Thymus (tissue), 14 donors: ENCODE results near the gene BDH1. TPM values are rescaled to one million over a fixed set of nuclear protein-coding genes. Genes with fewer than 3 reads are reported as not detected.
"Not testable (repeated sequence)": the region's sequence is repeated elsewhere in the genome, so short reads cannot be mapped to it uniquely, and the experiment has no call there.

Source experiments
- DNase-seq, 9 donors: peaks; one replicate each; pipeline ENCODE4 v3.0.0-alpha.2; 2013; ENCODE audit warnings: low spot score in 9 of 9, low read depth in 6 of 9, missing footprints in 1 of 9
- H3K27ac ChIP-seq, 2 donors: one replicate each; pipeline ENCODE4 v1.5.1; 2013; ENCODE audit warnings: control low read depth in 1 of 2, low read depth in 1 of 2, low read length in 1 of 2, mild to moderate bottlenecking in 1 of 2, moderate library complexity in 1 of 2
- H3K27me3 ChIP-seq, 2 donors: one replicate each; pipeline ENCODE4 v1.5.1; 2013; ENCODE audit warnings: low read length in 1 of 2; ENCODE audit not compliant: control insufficient read depth in 2 of 2, insufficient read depth in 1 of 2
- H3K36me3 ChIP-seq, 2 donors: one replicate each; pipeline ENCODE4 v1.5.1; 2013; ENCODE audit warnings: low read length in 1 of 2, mild to moderate bottlenecking in 1 of 2, moderate library complexity in 1 of 2; ENCODE audit not compliant: control insufficient read depth in 2 of 2, insufficient read depth in 2 of 2
- H3K4me1 ChIP-seq, 2 donors: one replicate each; pipeline ENCODE4 v1.5.1; 2013; ENCODE audit warnings: low read length in 2 of 2; ENCODE audit not compliant: control insufficient read depth in 2 of 2, insufficient read depth in 2 of 2
- H3K4me3 ChIP-seq, 2 donors: one replicate each; pipeline ENCODE4 v1.5.1; 2013; ENCODE audit warnings: low read length in 2 of 2, control low read depth in 1 of 2, mild to moderate bottlenecking in 1 of 2
- H3K9me3 ChIP-seq, 2 donors: one replicate each; pipeline ENCODE4 v1.5.1; 2013; ENCODE audit warnings: low read length in 1 of 2, mild to moderate bottlenecking in 1 of 2; ENCODE audit not compliant: control insufficient read depth in 2 of 2, insufficient read depth in 1 of 2
- WGBS: extraction: QIAGEN DNeasy Blood & Tissue Kit; methylation state at CpG from one replicate; pipeline ENCODE4 v1.1.7; 2013; 5-methylcytosine and 5-hydroxymethylcytosine counted together
- long read RNA-seq, 10 donors: transcript quantifications; one replicate each; lab custom pipeline, GENCODE V29; 2026
- polyA plus RNA-seq: library from polyadenylated mRNA; stranded (reverse); fragments of 200-250 nt; gene quantifications from one replicate; pipeline ENCODE4 v1.2.3, GENCODE V29; 2013
- total RNA-seq: library from RNA; stranded (reverse); fragments of 120-200 nt; gene quantifications from one replicate; pipeline ENCODE4 v1.2.4, GENCODE V29; 2013
- donor health status: healthy.

The BDH1 gene, protein sequence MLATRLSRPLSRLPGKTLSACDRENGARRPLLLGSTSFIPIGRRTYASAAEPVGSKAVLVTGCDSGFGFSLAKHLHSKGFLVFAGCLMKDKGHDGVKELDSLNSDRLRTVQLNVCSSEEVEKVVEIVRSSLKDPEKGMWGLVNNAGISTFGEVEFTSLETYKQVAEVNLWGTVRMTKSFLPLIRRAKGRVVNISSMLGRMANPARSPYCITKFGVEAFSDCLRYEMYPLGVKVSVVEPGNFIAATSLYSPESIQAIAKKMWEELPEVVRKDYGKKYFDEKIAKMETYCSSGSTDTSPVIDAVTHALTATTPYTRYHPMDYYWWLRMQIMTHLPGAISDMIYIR
- total RNA-seq, result 13.2 TPM
- 25.1 TPM for polyA plus RNA-seq
- long read RNA-seq, donor 1, partial matches to known transcripts, result 0 of 1 reads
- long read RNA-seq, donor 1, other reads (novel, unspliced or antisense), result 0 of 1 reads
- long read RNA-seq, donor 2, result 0 reads
- long read RNA-seq, donor 3, transcript BDH1-202 (7 exons, 3,455 nt), result major isoform, 8 of 14 reads
- long read RNA-seq, donor 3, partial matches to known transcripts, result 0 of 14 reads
- long read RNA-seq, donor 3, other reads (novel, unspliced or antisense), result 0 of 14 reads
- long read RNA-seq, donor 4, partial matches to known transcripts, result 0 of 2 reads
- long read RNA-seq, donor 4, other reads (novel, unspliced or antisense), result 0 of 2 reads
- long read RNA-seq, donor 5, transcript BDH1-202 (7 exons, 3,455 nt), result major isoform, 6 of 11 reads
- long read RNA-seq, donor 5, partial matches to known transcripts, result 0 of 11 reads
- long read RNA-seq, donor 5, other reads (novel, unspliced or antisense), result 0 of 11 reads
- long read RNA-seq, donor 6, partial matches to known transcripts, result 0 of 1 reads
- long read RNA-seq, donor 6, other reads (novel, unspliced or antisense), result 0 of 1 reads
- long read RNA-seq, donor 7, partial matches to known transcripts, result 0 of 5 reads
- long read RNA-seq, donor 7, other reads (novel, unspliced or antisense), result 0 of 5 reads
- long read RNA-seq, donor 8, partial matches to known transcripts, result 0 of 1 reads
- long read RNA-seq, donor 8, other reads (novel, unspliced or antisense), result 0 of 1 reads
- long read RNA-seq, donor 9, transcript BDH1-202 (7 exons, 3,455 nt), result major isoform, 5 of 6 reads
- long read RNA-seq, donor 9, partial matches to known transcripts, result 0 of 6 reads
- long read RNA-seq, donor 9, other reads (novel, unspliced or antisense), result 0 of 6 reads
- long read RNA-seq, donor 10, partial matches to known transcripts, result 0 of 2 reads
- long read RNA-seq, donor 10, other reads (novel, unspliced or antisense), result 0 of 2 reads

DNA sequence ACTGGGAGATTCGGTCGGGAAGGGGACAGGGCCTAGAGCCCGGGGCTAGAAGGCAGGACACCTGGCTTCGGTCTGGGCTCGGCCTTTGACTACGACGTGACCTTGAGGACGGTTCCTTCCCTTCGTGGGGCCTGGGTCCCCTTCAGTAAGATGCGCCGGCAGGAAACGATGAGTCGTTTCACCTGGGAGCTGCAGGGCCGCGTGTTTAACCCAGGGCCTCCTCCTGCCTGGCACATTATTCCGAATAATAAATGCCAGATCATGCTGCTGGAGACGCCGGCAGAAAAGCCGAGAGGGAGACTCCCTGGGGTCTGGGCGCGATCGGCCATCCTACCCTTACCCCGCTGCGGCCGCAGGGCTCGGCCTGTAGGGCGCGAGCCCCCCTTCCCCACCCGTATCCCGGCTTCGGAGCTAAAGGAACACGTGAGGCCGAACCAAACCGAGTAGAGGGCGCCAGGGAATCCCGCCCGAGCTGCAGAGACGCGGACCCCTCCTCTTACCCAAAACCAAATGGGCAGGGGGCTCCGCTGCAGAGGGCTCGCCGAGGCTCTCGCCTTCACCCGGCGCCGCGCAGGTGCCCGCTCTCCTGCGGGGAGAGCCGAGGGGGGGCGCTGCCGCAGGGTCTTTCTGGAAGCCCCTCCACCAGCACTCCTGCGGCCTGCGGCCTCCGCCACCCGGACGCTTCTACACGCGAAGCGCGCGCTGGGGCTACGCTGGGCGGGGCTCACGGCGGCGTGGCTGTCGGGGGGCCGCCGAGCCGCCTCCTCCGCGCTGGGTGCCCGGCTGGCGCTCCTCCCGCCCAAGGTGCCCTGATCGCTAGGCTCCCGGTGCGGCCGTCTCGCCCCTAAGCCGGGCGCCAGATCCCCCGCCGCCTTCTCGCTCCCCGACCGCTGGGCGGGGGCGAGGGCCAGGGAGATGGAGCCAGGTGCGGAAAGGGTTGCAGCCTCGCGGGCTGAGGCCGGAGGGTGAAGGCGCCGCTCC is at the start of gene BDH1:
Gene BDH1 (minus strand): TSS at position 688 of the 981 bp plus-strand sequence. CDS start 9,525 bp downstream, outside the sequence.
- Histone ChIP-seq H3K27me3 (peaks cover 0 to 18% of the 10 kb centered on the region in 2 donors), H3K9me3 (no peaks in the 10 kb centered on the region), H3K4me1 (peaks cover 10 to 17% of the 10 kb centered on the region in 2 donors), H3K36me3 (peaks cover 0 to 3% of the 10 kb centered on the region in 2 donors), H3K27ac (peak within 1 kb of the TSS; percentile 77 to 92), H3K4me3 (peak within 1 kb of the TSS; percentile 60 to 92)
- under 1% methylated on average over 96 of the region's 96 CpGs for WGBS
- DNase-seq, result peak in 8 of 9 donors; percentile 13 to 72 (median 46)

DNA sequence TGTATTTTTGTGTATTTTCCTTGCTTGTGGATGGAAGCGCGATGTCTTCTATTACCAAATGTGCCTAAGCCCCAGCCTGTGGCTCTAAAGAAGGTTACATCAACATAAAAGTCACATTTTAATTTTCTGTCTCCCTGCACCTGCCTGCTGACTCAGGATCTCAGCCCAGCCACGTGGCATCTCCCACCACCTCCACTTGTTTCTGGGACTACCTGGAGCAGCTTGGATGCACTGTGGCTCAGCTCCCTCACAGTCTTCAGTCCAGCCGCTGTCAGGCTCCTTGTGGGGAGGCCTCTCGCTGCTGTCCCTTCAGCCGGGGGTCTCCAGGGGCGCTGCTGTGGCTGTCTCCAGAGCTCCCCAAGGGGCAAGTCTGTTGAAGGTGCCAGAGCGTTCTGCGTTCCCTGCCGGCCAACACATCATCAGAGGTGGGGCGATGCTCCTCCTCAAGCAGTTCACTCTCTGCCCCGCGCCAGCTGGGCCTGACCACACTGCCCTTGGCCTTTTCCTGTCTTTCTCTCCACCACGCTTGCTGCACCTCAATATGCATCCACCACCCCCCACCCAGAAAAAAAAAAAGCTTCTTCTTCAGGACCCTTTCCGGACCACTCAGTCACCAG is 47.7 kb upstream of the BDH1 start:
- no peak for DNase-seq
- H3K9me3 ChIP-seq, result no peaks in the 10 kb centered on the region
- H3K27ac ChIP-seq, result no peak overlapping the region
- peaks cover 8 to 16% of the 10 kb centered on the region in 2 donors for H3K36me3 ChIP-seq
- WGBS, result 97% methylated on average over 15 of the region's 15 CpGs
- H3K4me3 ChIP-seq, result no peak overlapping the region
- H3K27me3 ChIP-seq, result no peaks in the 10 kb centered on the region
- H3K4me1 ChIP-seq, result peaks cover 0 to 4% of the 10 kb centered on the region in 2 donors

DNA sequence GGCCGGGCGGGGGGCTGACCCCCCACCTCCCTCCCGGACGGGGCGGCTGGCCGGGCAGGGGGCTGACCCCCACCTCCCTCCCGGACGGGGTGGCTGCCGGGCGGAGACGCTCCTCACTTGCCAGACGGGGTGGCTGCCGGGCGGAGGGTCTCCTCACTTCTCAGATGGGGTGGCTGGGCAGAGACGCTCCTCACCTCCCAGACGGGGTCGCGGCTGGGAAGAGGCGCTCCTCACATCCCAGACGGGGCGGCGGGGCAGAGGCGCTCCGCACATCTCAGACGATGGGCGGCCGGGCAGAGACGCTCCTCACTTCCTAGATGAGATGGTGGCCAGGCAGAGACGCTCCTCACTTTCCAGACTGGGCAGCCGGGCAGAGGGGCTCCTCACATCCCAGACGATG is 46.6 kb upstream of the BDH1 start:
- not testable (repeated sequence) for H3K4me1 ChIP-seq, H3K27me3 ChIP-seq, DNase-seq, H3K4me3 ChIP-seq, H3K9me3 ChIP-seq, H3K27ac ChIP-seq
- 98% methylated on average over 31 of the region's 31 CpGs for WGBS
- peaks cover 0 to 12% of the 10 kb centered on the region in 2 donors for H3K36me3 ChIP-seq

DNA sequence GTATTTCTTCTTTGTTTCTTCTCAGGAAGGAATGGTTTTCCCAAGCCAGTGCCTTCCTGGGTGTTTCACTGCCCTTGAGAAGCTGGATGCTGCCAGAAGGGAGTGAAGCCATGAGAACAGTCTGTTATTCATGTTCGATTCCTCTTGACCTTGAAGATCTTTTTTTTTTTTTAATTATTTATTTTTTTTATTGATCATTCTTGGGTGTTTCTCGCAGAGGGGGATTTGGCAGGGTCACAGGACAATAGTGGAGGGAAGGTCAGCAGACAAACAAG is 45.7 kb upstream of the BDH1 start:
- H3K36me3 ChIP-seq, H3K9me3 ChIP-seq, DNase-seq, H3K27ac ChIP-seq, H3K4me1 ChIP-seq, H3K27me3 ChIP-seq, H3K4me3 ChIP-seq: not testable (repeated sequence)
- 95% methylated on average over 2 of the region's 2 CpGs for WGBS

DNA sequence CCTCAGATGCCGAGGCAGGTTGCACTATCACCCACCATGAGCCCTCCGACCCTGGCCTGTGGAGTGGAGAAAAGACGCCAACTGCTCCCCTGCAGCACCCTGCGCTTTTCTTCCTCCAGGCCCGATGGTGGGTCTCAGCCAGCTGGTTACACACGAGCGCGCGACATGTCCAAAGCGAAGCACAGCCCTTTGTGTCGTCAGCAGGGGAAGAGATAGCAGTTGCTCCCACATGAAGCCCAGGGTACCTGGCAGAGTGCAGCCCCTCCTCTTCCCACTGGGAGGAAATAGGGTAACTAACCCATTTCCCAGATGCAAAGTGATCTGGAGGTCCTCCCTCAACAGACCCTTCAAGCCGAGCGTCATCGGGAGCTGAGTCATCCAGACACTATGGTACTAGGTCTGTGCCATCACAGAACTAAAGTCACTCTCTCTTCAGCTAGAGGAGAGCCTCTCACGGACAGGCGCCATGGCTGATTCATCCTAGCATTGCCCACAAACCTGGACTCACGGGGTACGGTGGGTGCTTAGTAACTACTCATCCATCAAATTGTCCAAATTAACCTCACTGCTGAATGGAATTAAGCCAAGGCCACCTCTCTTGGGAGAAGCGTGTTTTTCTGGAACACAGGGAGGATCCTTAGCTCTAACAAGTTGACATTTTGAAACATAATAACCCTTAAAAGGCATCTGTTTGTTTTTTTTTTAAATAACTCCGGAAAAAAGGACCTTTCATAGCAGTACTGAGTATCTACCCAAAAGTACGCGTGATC is 45.2 kb upstream of the BDH1 start:
- no peak for DNase-seq
- no peak overlapping the region for H3K4me3 ChIP-seq
- H3K9me3 ChIP-seq, result no peaks in the 10 kb centered on the region
- no peaks in the 10 kb centered on the region for H3K27me3 ChIP-seq
- no peaks in the 10 kb centered on the region for H3K36me3 ChIP-seq
- WGBS, result 95% methylated on average over 22 of the region's 22 CpGs
- no peak overlapping the region for H3K27ac ChIP-seq
- H3K4me1 ChIP-seq, result peaks cover 0 to 4% of the 10 kb centered on the region in 2 donors

DNA sequence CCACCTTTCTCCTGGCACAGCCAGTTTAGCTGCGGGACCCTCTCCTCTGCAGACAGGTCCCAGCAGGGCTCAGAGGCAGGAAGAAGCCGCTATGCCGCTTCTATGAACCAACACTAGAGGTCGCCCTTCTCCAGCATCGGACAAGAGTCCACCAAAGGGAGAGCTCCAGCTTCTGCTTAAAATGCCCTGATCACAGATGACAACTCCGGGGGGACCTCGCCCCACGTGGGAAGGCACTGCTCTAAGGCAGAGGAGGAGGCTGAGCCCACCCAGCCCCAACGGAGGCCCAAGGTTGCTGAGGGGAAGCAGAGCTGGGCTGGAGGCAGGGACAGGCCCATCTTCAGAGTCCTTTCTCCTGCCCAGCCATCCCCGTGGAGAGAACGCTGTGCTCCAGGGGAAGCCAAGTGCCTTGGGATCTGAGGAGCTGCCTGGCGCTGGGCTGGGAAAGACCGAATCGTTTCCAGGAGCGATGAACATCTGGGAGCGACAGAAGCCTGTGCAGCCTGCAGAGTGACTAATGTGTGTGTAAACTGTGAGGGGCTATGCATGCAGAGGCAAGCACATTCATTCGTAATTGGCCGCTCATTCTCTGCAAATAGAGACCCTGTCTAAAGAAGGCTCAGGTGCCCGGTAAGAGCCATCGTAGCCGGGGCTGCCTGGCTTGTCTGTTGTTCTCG is 43.5 kb upstream of the BDH1 start:
- no peaks in the 10 kb centered on the region for H3K36me3 ChIP-seq
- H3K27me3 ChIP-seq, result no peaks in the 10 kb centered on the region
- no peaks in the 10 kb centered on the region for H3K9me3 ChIP-seq
- peak; percentile 56 to 85 (median 66) for DNase-seq
- no peak overlapping the region for H3K4me3 ChIP-seq
- peaks cover 0 to 4% of the 10 kb centered on the region in 2 donors for H3K4me1 ChIP-seq
- WGBS, result 43% methylated on average over 22 of the region's 22 CpGs
- H3K27ac ChIP-seq, result no peak overlapping the region

DNA sequence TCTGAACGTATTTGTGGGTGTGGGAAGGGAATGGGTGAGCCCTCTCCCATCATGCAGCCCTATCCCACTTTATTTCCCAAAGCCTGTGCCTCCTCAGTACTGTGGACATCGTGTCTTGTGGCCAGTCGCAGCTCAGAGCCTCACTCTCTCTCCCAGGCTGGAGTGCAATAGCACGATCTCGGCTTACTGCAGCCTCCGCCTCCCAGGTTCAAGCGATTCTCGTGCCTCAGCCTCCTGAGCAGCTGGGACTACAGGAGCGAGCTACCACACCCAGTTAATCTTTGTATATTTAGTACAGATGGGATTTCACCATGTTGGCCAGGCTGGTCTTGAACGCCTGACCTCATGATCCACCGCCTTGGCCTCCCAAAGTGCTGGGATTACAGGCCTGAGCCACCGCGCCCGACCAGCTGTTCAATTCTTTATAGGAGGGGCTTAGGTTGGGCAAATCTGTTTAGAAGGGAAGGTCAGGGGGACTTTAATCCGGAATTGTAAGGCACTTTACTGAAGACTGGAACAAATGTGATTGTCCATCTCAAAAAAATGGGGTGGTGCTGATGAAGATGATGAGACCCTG is 42.7 kb upstream of the BDH1 start:
- H3K4me1 ChIP-seq, result peaks cover 0 to 4% of the 10 kb centered on the region in 2 donors
- WGBS, result 90% methylated on average over 15 of the region's 15 CpGs
- H3K27ac ChIP-seq, result no peak overlapping the region
- no peaks in the 10 kb centered on the region for H3K9me3 ChIP-seq
- no peak overlapping the region for H3K4me3 ChIP-seq
- no peaks in the 10 kb centered on the region for H3K27me3 ChIP-seq
- peak in 1 of 9 donors; percentile 8 for DNase-seq
- H3K36me3 ChIP-seq, result no peaks in the 10 kb centered on the region
